Measurements from ENCODE around the gene RGS7.

GRCh38 chr1:241109039-241109438, 248.0 kb downstream of the RGS7 start:
- TF ChIP-seq CREB1 (IDR thresholded peaks at IDR 0.05; ENCODE audit: low read depth) (no peak), IRF5 (IDR thresholded peaks at IDR 0.05; ENCODE audit: borderline replicate concordance) (no peak)

All from GM12878 (cell line).